H1 (cell line): ENCODE data around the gene TIMM23. TPM values are rescaled to one million over a fixed set of nuclear protein-coding genes. Genes with fewer than 3 reads are reported as not detected.

Experiments
- CTCF ChIA-PET: fragments of 300-600 bp; sonication (Branson Sonifier 250); formaldehyde crosslinking; loops from one replicate; lab custom pipeline; 2021; ENCODE audit not compliant: partially characterized antibody; lab: Charles Lee
- POLR2A ChIA-PET: fragments of 300-600 bp; sonication (Branson Sonifier 250); formaldehyde crosslinking; loops from one replicate; lab custom pipeline; 2021; ENCODE audit warnings: inconsistent platforms; ENCODE audit not compliant: partially characterized antibody; lab: Charles Lee
- DNase-seq, 2 experiments: peaks; one replicate each; pipeline versions ENCODE4 v3.0.0 to v3.0.0-alpha.2; 2010 to 2022; ENCODE audit warnings: low spot score in 2 of 2, low read depth in 1 of 2, mixed read lengths in 1 of 2
- FAIRE-seq: peaks from 2 replicates; lab custom pipeline; 2011; peaks lifted over from hg19 to GRCh38; lab: Jason Lieb, UNC
- H2AFZ ChIP-seq: 2 replicates; pipeline ENCODE4 v1.8.1; 2012; ENCODE audit warnings: low read length, inconsistent platforms
- H2AK5ac ChIP-seq: 2 replicates; pipeline ENCODE4 v1.6.1; 2013; ENCODE audit warnings: low read depth, low read length
- H2BK120ac ChIP-seq: replicated peaks from 2 replicates; pipeline ENCODE3; 2013; ENCODE audit warnings: low read depth, low read length, inconsistent platforms
- H2BK12ac ChIP-seq: 2 replicates; pipeline ENCODE4 v1.6.1; 2013; ENCODE audit warnings: low read depth, low read length
- H2BK15ac ChIP-seq: 2 replicates; pipeline ENCODE4 v1.6.1; 2013; ENCODE audit warnings: low read length
- H2BK20ac ChIP-seq: 2 replicates; pipeline ENCODE4 v1.6.1; 2013; ENCODE audit warnings: low read length
- H2BK5ac ChIP-seq: 2 replicates; pipeline ENCODE4 v1.6.1; 2013; ENCODE audit warnings: low read depth, low read length
- H3K14ac ChIP-seq: 2 replicates; pipeline ENCODE4 v1.6.1; 2013; ENCODE audit warnings: inconsistent platforms; ENCODE audit not compliant: insufficient read length
- H3K18ac ChIP-seq: 2 replicates; pipeline ENCODE4 v1.6.1; 2013; ENCODE audit warnings: low read length; ENCODE audit errors: extremely low read depth
- H3K23ac ChIP-seq: 2 replicates; pipeline ENCODE4 v1.6.1; 2013; ENCODE audit warnings: inconsistent platforms; ENCODE audit not compliant: insufficient read length
- H3K23me2 ChIP-seq: 2 replicates; pipeline ENCODE4 v1.6.1; 2013; ENCODE audit warnings: low read depth, low read length
- H3K27ac ChIP-seq: 2 replicates; pipeline ENCODE4 v1.6.1; 2011; ENCODE audit warnings: low read depth, low read length, inconsistent platforms
- H3K27me3 ChIP-seq, 4 experiments: replicated peaks in 1 of 4; 1 replicate in 1 of 4; 2 replicates in 3 of 4; pipeline versions ENCODE4 v1.6.1 to v1.8.1; 2011 to 2013; ENCODE audit warnings: low read length in 3 of 4, mild to moderate bottlenecking in 3 of 4, inconsistent platforms in 2 of 4, mixed read lengths in 2 of 4, moderate library complexity in 1 of 4; ENCODE audit not compliant: control insufficient read depth in 3 of 4, insufficient read depth in 3 of 4; ENCODE audit errors: extremely low read depth in 1 of 4
- H3K36me3 ChIP-seq, 4 experiments: 2 replicates each; pipeline versions ENCODE4 v1.6.1 to v1.8.1; 2011 to 2013; ENCODE audit warnings: mild to moderate bottlenecking in 4 of 4, low read length in 3 of 4, moderate library complexity in 2 of 4, control low read depth in 1 of 4, inconsistent platforms in 1 of 4; ENCODE audit not compliant: insufficient read depth in 4 of 4, control insufficient read depth in 2 of 4
- H3K4ac ChIP-seq: replicated peaks from 2 replicates; pipeline ENCODE3; 2013; ENCODE audit warnings: low read length, low read depth, mixed read lengths, inconsistent platforms; ENCODE audit not compliant: insufficient read length
- H3K4me1 ChIP-seq, 4 experiments: replicated peaks in 1 of 4; 1 replicate in 1 of 4; 2 replicates in 3 of 4; pipeline versions ENCODE4 v1.6.1 to v1.8.1; 2011 to 2013; ENCODE audit warnings: low read length in 3 of 4, inconsistent platforms in 2 of 4, mixed read lengths in 1 of 4; ENCODE audit not compliant: insufficient read depth in 4 of 4, control insufficient read depth in 3 of 4
- H3K4me2 ChIP-seq, 2 experiments: 2 replicates each; pipeline versions ENCODE4 v1.6.1 to v1.8.1; 2011 to 2013; ENCODE audit warnings: low read depth in 2 of 2, low read length in 2 of 2, control low read depth in 1 of 2, inconsistent platforms in 1 of 2, mild to moderate bottlenecking in 1 of 2; ENCODE audit not compliant: insufficient read depth in 1 of 2
- H3K4me3 ChIP-seq, 4 experiments: fragments of 200-600, 300-600 bp in 1 of 4; sonication (generic), shearing (Covaris generic), sonication (Bioruptor Twin) in 1 of 4; 2 replicates each; pipeline versions ENCODE4 v1.5.1 to v1.8.1; 2011 to 2016; ENCODE audit warnings: low read length in 4 of 4, low read depth in 3 of 4, control low read depth in 2 of 4, inconsistent platforms in 2 of 4, mild to moderate bottlenecking in 2 of 4, mixed read lengths in 1 of 4, moderate library complexity in 1 of 4; ENCODE audit not compliant: insufficient read depth in 2 of 4; ENCODE audit errors: extremely low read depth in 1 of 4
- H3K56ac ChIP-seq: replicated peaks from 2 replicates; pipeline ENCODE3; 2013; ENCODE audit warnings: low read depth, mild to moderate bottlenecking, mixed read lengths, low read length, inconsistent platforms; ENCODE audit not compliant: insufficient read length
- H3K79me1 ChIP-seq: 2 replicates; pipeline ENCODE4 v1.6.1; 2013; ENCODE audit warnings: low read depth, low read length, control low read depth
- H3K79me2 ChIP-seq, 2 experiments: 2 replicates each; pipeline versions ENCODE4 v1.6.1 to v1.8.1; 2012 to 2013; ENCODE audit warnings: low read length in 2 of 2, mild to moderate bottlenecking in 2 of 2, inconsistent platforms in 1 of 2; ENCODE audit not compliant: insufficient read depth in 2 of 2, control insufficient read depth in 1 of 2
- H3K9ac ChIP-seq, 4 experiments: replicated peaks in 1 of 4; 1 replicate in 1 of 4; 2 replicates in 3 of 4; pipeline versions ENCODE4 v1.6.1 to v1.8.1; 2011 to 2013; ENCODE audit warnings: low read depth in 3 of 4, low read length in 3 of 4, control low read depth in 2 of 4, mild to moderate bottlenecking in 2 of 4, moderate library complexity in 2 of 4, inconsistent platforms in 1 of 4; ENCODE audit errors: extremely low read depth in 1 of 4
- H3K9me3 ChIP-seq, 2 experiments: 2 replicates each; pipeline versions ENCODE4 v1.6.1 to v1.8.1; 2012 to 2013; ENCODE audit warnings: mild to moderate bottlenecking in 2 of 2, moderate library complexity in 2 of 2, control low read depth in 1 of 2, inconsistent platforms in 1 of 2, low read depth in 1 of 2, low read length in 1 of 2, mixed read lengths in 1 of 2; ENCODE audit not compliant: insufficient read depth in 2 of 2
- H4K20me1 ChIP-seq, 2 experiments: replicated peaks in 1 of 2; 2 replicates each; pipeline versions ENCODE3 to v1.8.1; 2011 to 2013; ENCODE audit warnings: inconsistent platforms in 2 of 2, low read length in 2 of 2, mild to moderate bottlenecking in 1 of 2; ENCODE audit not compliant: insufficient read depth in 2 of 2, control insufficient read depth in 1 of 2
- H4K5ac ChIP-seq: 2 replicates; pipeline ENCODE4 v1.6.1; 2013; ENCODE audit warnings: low read length, low read depth, mixed read lengths, inconsistent platforms; ENCODE audit not compliant: insufficient read length
- H4K8ac ChIP-seq: 2 replicates; pipeline ENCODE4 v1.8.0; 2013; ENCODE audit warnings: mild to moderate bottlenecking, moderate library complexity, low read length, inconsistent platforms; ENCODE audit not compliant: insufficient read depth; ENCODE audit errors: extremely low read depth
- H4K91ac ChIP-seq: replicated peaks from 2 replicates; pipeline ENCODE3; 2013; ENCODE audit warnings: low read length, mixed read lengths, inconsistent platforms; ENCODE audit not compliant: insufficient read length
- BCL11A ChIP-seq, 2 experiments: IDR thresholded peaks; one replicate each; pipeline ENCODE4 v1.6.1; 2011; ENCODE audit warnings: low read depth in 2 of 2, low read length in 2 of 2, mild to moderate bottlenecking in 2 of 2
- FOSL1 ChIP-seq: IDR thresholded peaks from 2 replicates; pipeline ENCODE4 v1.6.1; 2011; ENCODE audit warnings: mild to moderate bottlenecking, low read depth, low read length, moderate library complexity; ENCODE audit not compliant: insufficient read depth
- WGBS, 2 experiments: shearing (Covaris generic) in 1 of 2; methylation state at CpG; one replicate each; pipeline versions ENCODE4 v1.1.6 to v1.1.7; 2013 to 2015; ENCODE audit warnings: low lambda C conversion rate in 2 of 2, mixed read lengths in 2 of 2, inconsistent platforms in 1 of 2, low coverage in 1 of 2, missing lambda C conversion rate in 1 of 2; ENCODE audit not compliant: insufficient replicate concordance in 2 of 2, insufficient coverage in 1 of 2, insufficient read length in 1 of 2; ENCODE audit errors: extremely low coverage in 1 of 2, missing lambda C conversion rate in 1 of 2; 5-methylcytosine and 5-hydroxymethylcytosine counted together
- polyA plus RNA-seq, 7 experiments: library from polyadenylated mRNA; depleted of rRNA in 3 of 7; stranded (reverse) in 5 of 7; unstranded in 2 of 7; fragments of >200 nt in 5 of 7; fragments of 200-250 nt in 2 of 7; gene quantifications; 1 replicate in 5 of 7; 2 replicates in 1 of 7; 4 replicates in 1 of 7; pipeline versions ENCODE4 v1.2.1 to v1.2.3, GENCODE V29; 2011 to 2013; ENCODE audit warnings: missing spikeins in 2 of 7, mixed read lengths in 2 of 7
- total RNA-seq: library from RNA; stranded (reverse); fragmentation: NEBNext Ultra II Directional; extraction: Animal tissue kit (Norgen Biotek cat#: 25700); gene quantifications from 2 replicates; pipeline ENCODE4 v1.2.1, GENCODE V29; 2021
- TF ChIP-seq, protein P1 (sequence below), 3 experiments: IDR thresholded peaks; 1 replicate in 2 of 3; 2 replicates in 1 of 3; pipeline versions ENCODE4 v1.5.1 to v1.6.1; 2011; ENCODE audit warnings: low read length in 3 of 3, mild to moderate bottlenecking in 3 of 3, inconsistent platforms in 2 of 3, low read depth in 1 of 3, moderate library complexity in 1 of 3; ENCODE audit not compliant: insufficient read depth in 1 of 3; ENCODE audit errors: control extremely low read depth in 1 of 3

TIMM23 gene
- total and polyA plus RNA-seq, 2 of the 8 experiments (the other 6 are each of a cell fraction or from before 2014, with no cell fraction given) = 101 to 130 TPM

GRCh38 chr10:46025406-46025805 lies 53.1 kb downstream of the TIMM23 start:
- Histone ChIP-seq H3K9me3 (no peaks in the 10 kb centered on the region), H2BK120ac (no peak overlapping the region), H3K79me2 (peaks cover 0 to 73% of the 10 kb centered on the region in 2 experiments; a peak in 3 of 4 replicates), H3K56ac (no peak overlapping the region), H2BK5ac (no peak overlapping the region), H2BK12ac (no peak overlapping the region), H3K9ac (no peak overlapping the region), H3K23me2 (peaks cover 4% of the 10 kb centered on the region; the same call in 1 of the 2 replicates), H4K5ac (no peak overlapping the region), H3K79me1 (peaks cover 2% of the 10 kb centered on the region; the same call in 1 of the 2 replicates), H3K14ac (no peak overlapping the region), H4K8ac (no peak overlapping the region), H3K4ac (no peak overlapping the region), H3K36me3 (no peaks in the 10 kb centered on the region), H3K27ac (no peak overlapping the region), H3K23ac (no peak overlapping the region), H3K4me3 (no peak overlapping the region), H3K4me2 (no peak overlapping the region), H3K27me3 (no peaks in the 10 kb centered on the region), H2AFZ (no peak overlapping the region), H2AK5ac (no peak overlapping the region), H2BK15ac (no peak overlapping the region), H3K4me1 (peaks cover 0 to 13% (median 4%) of the 10 kb centered on the region in 4 experiments; a peak in 5 of 7 replicates), H3K18ac (no peak overlapping the region), H4K91ac (no peak overlapping the region), H4K20me1 (peaks cover 3 to 18% of the 10 kb centered on the region in 2 experiments), H2BK20ac (no peak overlapping the region)
- TF ChIP-seq, protein P1, sequence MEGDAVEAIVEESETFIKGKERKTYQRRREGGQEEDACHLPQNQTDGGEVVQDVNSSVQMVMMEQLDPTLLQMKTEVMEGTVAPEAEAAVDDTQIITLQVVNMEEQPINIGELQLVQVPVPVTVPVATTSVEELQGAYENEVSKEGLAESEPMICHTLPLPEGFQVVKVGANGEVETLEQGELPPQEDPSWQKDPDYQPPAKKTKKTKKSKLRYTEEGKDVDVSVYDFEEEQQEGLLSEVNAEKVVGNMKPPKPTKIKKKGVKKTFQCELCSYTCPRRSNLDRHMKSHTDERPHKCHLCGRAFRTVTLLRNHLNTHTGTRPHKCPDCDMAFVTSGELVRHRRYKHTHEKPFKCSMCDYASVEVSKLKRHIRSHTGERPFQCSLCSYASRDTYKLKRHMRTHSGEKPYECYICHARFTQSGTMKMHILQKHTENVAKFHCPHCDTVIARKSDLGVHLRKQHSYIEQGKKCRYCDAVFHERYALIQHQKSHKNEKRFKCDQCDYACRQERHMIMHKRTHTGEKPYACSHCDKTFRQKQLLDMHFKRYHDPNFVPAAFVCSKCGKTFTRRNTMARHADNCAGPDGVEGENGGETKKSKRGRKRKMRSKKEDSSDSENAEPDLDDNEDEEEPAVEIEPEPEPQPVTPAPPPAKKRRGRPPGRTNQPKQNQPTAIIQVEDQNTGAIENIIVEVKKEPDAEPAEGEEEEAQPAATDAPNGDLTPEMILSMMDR (IDR thresholded peaks at IDR 0.05; ENCODE audit: control extremely low read depth in 1 of 3, insufficient read depth in 1 of 3, low read depth in 1 of 3, low read length in 3 of 3) = no peak
- TF ChIP-seq FOSL1 (no peak), BCL11A (IDR thresholded peaks at IDR 0.05; ENCODE audit: low read depth in 2 of 2, low read length in 2 of 2) (no peak)
- DNase-seq = no peak
- ChIA-PET CTCF (interaction anchor here (1.2 to 2.1 kb wide), 4 partner anchors 8 to 72 kb away, joined by 3 to 6 read pairs (median 4); no protein-coding TSS in a partner anchor), POLR2A (no interaction called here)
- 97% methylated on average over 2 of the region's 2 CpGs; no CpG with 5 or more reads in 1 of the 2 experiments for WGBS, 2 experiments
- FAIRE-seq = no peak
